GM19467 (cell line): ENCODE measurements around the gene CMIP.

ENCODE experiments used
- ATAC-seq: cut with Tn5 transposase; IDR thresholded peaks from one replicate; pipeline ENCODE4 v1.9.1; 2021; ENCODE audit warnings: mild to moderate bottlenecking, moderate library complexity; ENCODE audit not compliant: unreplicated experiment

Gene CMIP

GRCh38 chr16:81755915-81756614, 311.5 kb downstream of the CMIP start:
- ATAC-seq, result no peak

DNA sequence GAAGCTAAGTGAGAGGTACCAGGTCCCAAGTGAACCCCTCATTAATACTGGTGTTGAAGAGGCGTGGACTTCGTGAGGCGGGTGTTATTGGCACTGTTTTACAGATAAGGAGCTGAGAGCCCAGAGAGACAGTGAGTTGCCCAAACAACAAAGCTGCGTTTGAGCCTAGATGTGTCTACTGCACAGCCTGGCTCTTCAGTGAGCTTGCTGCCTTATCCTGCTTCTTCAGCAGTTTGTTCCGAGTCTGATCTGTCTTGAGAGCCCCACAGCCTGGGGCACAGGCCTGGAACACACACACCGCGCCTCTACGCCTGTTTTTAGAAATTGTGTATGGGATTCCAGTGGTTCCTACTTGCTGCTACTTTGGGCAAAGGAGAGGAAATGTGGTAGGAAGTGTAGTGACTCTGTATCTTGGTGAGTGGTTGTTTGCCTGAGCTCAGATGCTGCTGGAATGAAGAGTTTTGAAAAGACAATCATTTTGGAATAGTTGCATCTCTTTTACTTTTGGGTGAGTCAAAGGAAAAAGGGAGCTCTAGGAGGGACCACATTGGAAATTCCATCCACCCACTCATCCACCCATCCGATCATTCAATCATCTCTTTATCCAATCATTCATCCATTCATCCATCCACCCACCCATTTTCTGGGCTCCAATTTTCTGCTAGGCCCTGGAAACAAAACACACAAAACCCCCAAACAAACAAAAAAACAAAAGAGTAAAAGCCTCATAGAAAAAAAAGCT, 312.2 kb downstream of the CMIP start:
- no peak for ATAC-seq

GRCh38 chr16:81758376-81758775, 313.8 kb downstream of the CMIP start:
- ATAC-seq, result no peak
